Hepatocyte (in vitro differentiated cells): ENCODE measurements around the gene DCBLD1.

ENCODE experiments used
- CTCF ChIP-seq: fragments of 200-600 bp; sonication (generic); IDR thresholded peaks from 2 replicates; pipeline ENCODE4 v1.5.1; 2016; ENCODE audit warnings: antibody characterized with exemption, mild to moderate bottlenecking; ENCODE audit not compliant: poor library complexity
- EZH2 ChIP-seq: fragments of 200-600 bp; sonication (generic); IDR thresholded peaks from 2 replicates; pipeline ENCODE4 v1.6.1; 2016; ENCODE audit warnings: antibody characterized with exemption, mild to moderate bottlenecking, borderline replicate concordance

- TF ChIP-seq EZH2 (no peak), CTCF (no peak)
These were observed 43.1 kb downstream of the DCBLD1 start for GRCh38 chr6:117525607-117526006.
